Measurements from ENCODE around the gene AOPEP.

GRCh38 chr9:95028853-95029219 is 302.3 kb downstream of the AOPEP start:
- TF ChIP-seq YY1 (IDR thresholded peaks at IDR 0.05; ENCODE audit: low read depth) (no peak), EGR1 (IDR thresholded peaks at IDR 0.05) (no peak), TEAD4 (IDR thresholded peaks at IDR 0.05) (no peak), REST (IDR thresholded peaks at IDR 0.05; ENCODE audit: low read depth) (no peak), NFIC (IDR thresholded peaks at IDR 0.05) (no peak), ZBTB7A (IDR thresholded peaks at IDR 0.05; ENCODE audit: low read depth) (no peak), CEBPB (IDR thresholded peaks at IDR 0.05) (no peak)
- TF ChIP-seq, protein P1, sequence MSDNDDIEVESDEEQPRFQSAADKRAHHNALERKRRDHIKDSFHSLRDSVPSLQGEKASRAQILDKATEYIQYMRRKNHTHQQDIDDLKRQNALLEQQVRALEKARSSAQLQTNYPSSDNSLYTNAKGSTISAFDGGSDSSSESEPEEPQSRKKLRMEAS (IDR thresholded peaks at IDR 0.05): no peak
